SK-N-SH treated with all-trans-retinoic acid at 6 μM for 48 hours (cell line): ENCODE measurements around the gene CDCA8.

Source experiments
- ARNTL ChIP-seq: fragments of 450-650 bp; formaldehyde crosslinking; IDR thresholded peaks from 2 replicates; pipeline ENCODE4 v1.5.0; 2020; ENCODE audit warnings: low read depth, mild to moderate bottlenecking, moderate library complexity, borderline replicate concordance
- TF ChIP-seq, protein P1 (sequence below): fragments of 250-450 bp; sonication (Bioruptor Pico); IDR thresholded peaks from 2 replicates; pipeline ENCODE4 v1.5.1; 2021; ENCODE audit warnings: mild to moderate bottlenecking, moderate library complexity

DNA sequence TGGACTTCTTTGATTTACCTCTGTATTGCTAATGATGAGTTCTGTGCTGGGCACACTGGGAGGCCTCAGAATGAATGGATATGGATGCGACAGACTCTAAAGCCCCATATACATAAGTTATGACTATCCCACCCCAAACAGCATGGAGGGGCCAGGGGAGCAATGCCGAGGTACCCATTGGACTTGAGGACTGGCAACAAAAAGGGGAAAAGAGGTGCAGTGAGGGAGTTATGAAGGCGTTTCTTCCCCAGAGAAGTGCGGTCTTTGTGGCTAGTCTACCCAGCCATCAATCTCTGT is 15.2 kb upstream of the CDCA8 start:
- TF ChIP-seq, protein P1, sequence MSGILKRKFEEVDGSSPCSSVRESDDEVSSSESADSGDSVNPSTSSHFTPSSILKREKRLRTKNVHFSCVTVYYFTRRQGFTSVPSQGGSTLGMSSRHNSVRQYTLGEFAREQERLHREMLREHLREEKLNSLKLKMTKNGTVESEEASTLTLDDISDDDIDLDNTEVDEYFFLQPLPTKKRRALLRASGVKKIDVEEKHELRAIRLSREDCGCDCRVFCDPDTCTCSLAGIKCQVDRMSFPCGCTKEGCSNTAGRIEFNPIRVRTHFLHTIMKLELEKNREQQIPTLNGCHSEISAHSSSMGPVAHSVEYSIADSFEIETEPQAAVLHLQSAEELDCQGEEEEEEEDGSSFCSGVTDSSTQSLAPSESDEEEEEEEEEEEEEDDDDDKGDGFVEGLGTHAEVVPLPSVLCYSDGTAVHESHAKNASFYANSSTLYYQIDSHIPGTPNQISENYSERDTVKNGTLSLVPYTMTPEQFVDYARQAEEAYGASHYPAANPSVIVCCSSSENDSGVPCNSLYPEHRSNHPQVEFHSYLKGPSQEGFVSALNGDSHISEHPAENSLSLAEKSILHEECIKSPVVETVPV (CRISPR knock-in tag) = no peak
- no peak for TF ChIP-seq ARNTL (CRISPR knock-in tag)
